ENCODE results near the gene UBE2S. TPM values are rescaled to one million over a fixed set of nuclear protein-coding genes. Genes with fewer than 3 reads are reported as not detected.

UBE2S gene
- total RNA-seq, 1 experiment from 2014 or later: 291 TPM

GRCh38 chr19:55358943-55359908 lies 48.4 kb downstream of the UBE2S start:
- Histone ChIP-seq H3K27me3 (ENCODE audit: low read length) (no peaks in the 10 kb centered on the region), H3K36me3 (ENCODE audit: insufficient read depth, low read length) (no peaks in the 10 kb centered on the region)

GRCh38 chr19:55358493-55358892 lies 49.1 kb downstream of the UBE2S start:
- Histone ChIP-seq H2AFZ (ENCODE audit: low read length) (no peak overlapping the region), H3K4me2 (ENCODE audit: low read depth, low read length, poor library complexity, severe bottlenecking) (no peak overlapping the region), H3K9me3 (ENCODE audit: low read length) (no peaks in the 10 kb centered on the region), H3K9ac (ENCODE audit: low read length) (no peak overlapping the region), H3K4me3 (ENCODE audit: low read length) (no peak overlapping the region), H3K27ac (ENCODE audit: low read length) (no peak overlapping the region), H3K4me1 (ENCODE audit: low read length) (no peaks in the 10 kb centered on the region), H3K36me3 (ENCODE audit: insufficient read depth, low read length) (no peaks in the 10 kb centered on the region), H3K9me2 (replicated peaks; ENCODE audit: insufficient read depth, low read length) (no peaks in the 10 kb centered on the region), H3K79me2 (ENCODE audit: low read length) (no peaks in the 10 kb centered on the region), H3K27me3 (ENCODE audit: low read length) (no peaks in the 10 kb centered on the region), H4K20me1 (ENCODE audit: insufficient read depth, low read depth, low read length) (no peaks in the 10 kb centered on the region)
- DNase-seq: no peak

More at GRCh38 chr19:55358943-55359908, 48.4 kb downstream of the UBE2S start:
- H3K27ac ChIP-seq (ENCODE audit: low read length): no peak overlapping the region
- H3K4me2 ChIP-seq (ENCODE audit: low read depth, low read length, poor library complexity, severe bottlenecking): no peak overlapping the region
- no peak overlapping the region for H3K4me3 ChIP-seq (ENCODE audit: low read length)
- no peaks in the 10 kb centered on the region for H3K4me1 ChIP-seq (ENCODE audit: low read length)
- H4K20me1 ChIP-seq (ENCODE audit: insufficient read depth, low read depth, low read length): no peaks in the 10 kb centered on the region
- no peaks in the 10 kb centered on the region for H3K9me2 ChIP-seq (replicated peaks; ENCODE audit: insufficient read depth, low read length)
- H3K9me3 ChIP-seq (ENCODE audit: low read length): no peaks in the 10 kb centered on the region
- H3K9ac ChIP-seq (ENCODE audit: low read length): no peak overlapping the region
- DNase-seq: no peak
- H2AFZ ChIP-seq (ENCODE audit: low read length): no peak overlapping the region
- no peaks in the 10 kb centered on the region for H3K79me2 ChIP-seq (ENCODE audit: low read length)

- Histone ChIP-seq H3K9ac (ENCODE audit: low read length) (no peak overlapping the region), H3K27me3 (ENCODE audit: low read length) (no peaks in the 10 kb centered on the region), H3K79me2 (ENCODE audit: low read length) (no peaks in the 10 kb centered on the region), H3K9me2 (replicated peaks; ENCODE audit: insufficient read depth, low read length) (no peaks in the 10 kb centered on the region), H3K9me3 (ENCODE audit: low read length) (no peaks in the 10 kb centered on the region), H2AFZ (ENCODE audit: low read length) (no peak overlapping the region), H3K4me3 (ENCODE audit: low read length) (no peak overlapping the region), H3K36me3 (ENCODE audit: insufficient read depth, low read length) (no peaks in the 10 kb centered on the region), H4K20me1 (ENCODE audit: insufficient read depth, low read depth, low read length) (no peaks in the 10 kb centered on the region; the same call in 1 of the 2 replicates), H3K27ac (ENCODE audit: low read length) (no peak overlapping the region), H3K4me1 (ENCODE audit: low read length) (no peaks in the 10 kb centered on the region), H3K4me2 (ENCODE audit: low read depth, low read length, poor library complexity, severe bottlenecking) (no peak overlapping the region)
- DNase-seq: no peak
Measured at GRCh38 chr19:55355213-55355821, 52.3 kb downstream of the UBE2S start.

- Histone ChIP-seq H3K27me3 (ENCODE audit: low read length) (no peaks in the 10 kb centered on the region), H3K27ac (ENCODE audit: low read length) (no peak within 1 kb of the TSS), H3K79me2 (ENCODE audit: low read length) (no peaks in the 10 kb centered on the region), H3K4me1 (ENCODE audit: low read length) (no peaks in the 10 kb centered on the region), H2AFZ (ENCODE audit: low read length) (no peak within 1 kb of the TSS), H3K36me3 (ENCODE audit: insufficient read depth, low read length) (no peaks in the 10 kb centered on the region), H3K4me3 (ENCODE audit: low read length) (no peak within 1 kb of the TSS), H4K20me1 (ENCODE audit: insufficient read depth, low read depth, low read length) (no peaks in the 10 kb centered on the region; the same call in 1 of the 2 replicates), H3K9ac (ENCODE audit: low read length) (no peak within 1 kb of the TSS), H3K9me2 (replicated peaks; ENCODE audit: insufficient read depth, low read length) (no peaks in the 10 kb centered on the region), H3K9me3 (ENCODE audit: low read length) (no peaks in the 10 kb centered on the region), H3K4me2 (ENCODE audit: low read depth, low read length, poor library complexity, severe bottlenecking) (no peak within 1 kb of the TSS)
- DNase-seq: no peak
Measured at GRCh38 chr19:55354698-55355212, 52.8 kb downstream of the UBE2S start, which contains the start of gene COX6B2. Gene COX6B2, minus strand, starts transcription at chr19:55354719. Its CDS starts 198 bp downstream, at chr19:55354521.

GRCh38 chr19:55353803-55354697 lies 53.5 kb downstream of the UBE2S start:
- no peaks in the 10 kb centered on the region for H3K27me3 ChIP-seq (ENCODE audit: low read length)
- no peak overlapping the region for H3K4me2 ChIP-seq (ENCODE audit: low read depth, low read length, poor library complexity, severe bottlenecking)
- H3K9me2 ChIP-seq (replicated peaks; ENCODE audit: insufficient read depth, low read length): no peaks in the 10 kb centered on the region
- no peak overlapping the region for H3K4me3 ChIP-seq (ENCODE audit: low read length)
- H3K4me1 ChIP-seq (ENCODE audit: low read length): no peaks in the 10 kb centered on the region
- DNase-seq: peak; percentile 65
- no peak overlapping the region for H2AFZ ChIP-seq (ENCODE audit: low read length)
- no peaks in the 10 kb centered on the region for H3K79me2 ChIP-seq (ENCODE audit: low read length)
- H3K36me3 ChIP-seq (ENCODE audit: insufficient read depth, low read length): no peaks in the 10 kb centered on the region
- H3K9me3 ChIP-seq (ENCODE audit: low read length): no peaks in the 10 kb centered on the region
- H4K20me1 ChIP-seq (ENCODE audit: insufficient read depth, low read depth, low read length): no peaks in the 10 kb centered on the region; the same call in 1 of the 2 replicates
- H3K27ac ChIP-seq (ENCODE audit: low read length): no peak overlapping the region
- no peak overlapping the region for H3K9ac ChIP-seq (ENCODE audit: low read length)

- no peak for DNase-seq
- Histone ChIP-seq H3K36me3 (ENCODE audit: insufficient read depth, low read length) (no peaks in the 10 kb centered on the region), H3K27me3 (ENCODE audit: low read length) (no peaks in the 10 kb centered on the region), H3K9ac (ENCODE audit: low read length) (no peak overlapping the region), H3K4me1 (ENCODE audit: low read length) (no peaks in the 10 kb centered on the region), H3K4me2 (ENCODE audit: low read depth, low read length, poor library complexity, severe bottlenecking) (no peak overlapping the region), H3K9me2 (replicated peaks; ENCODE audit: insufficient read depth, low read length) (no peaks in the 10 kb centered on the region), H3K27ac (ENCODE audit: low read length) (no peak overlapping the region), H2AFZ (ENCODE audit: low read length) (no peak overlapping the region), H4K20me1 (ENCODE audit: insufficient read depth, low read depth, low read length) (no peaks in the 10 kb centered on the region; the same call in 1 of the 2 replicates), H3K9me3 (ENCODE audit: low read length) (no peaks in the 10 kb centered on the region), H3K79me2 (ENCODE audit: low read length) (no peaks in the 10 kb centered on the region), H3K4me3 (ENCODE audit: low read length) (no peak overlapping the region)
Measured at GRCh38 chr19:55353356-55353802, 54.2 kb downstream of the UBE2S start.

- Histone ChIP-seq H4K20me1 (ENCODE audit: insufficient read depth, low read depth, low read length) (no peaks in the 10 kb centered on the region; the same call in 1 of the 2 replicates), H3K27ac (ENCODE audit: low read length) (no peak overlapping the region), H3K27me3 (ENCODE audit: low read length) (no peaks in the 10 kb centered on the region), H3K9me3 (ENCODE audit: low read length) (no peaks in the 10 kb centered on the region), H3K79me2 (ENCODE audit: low read length) (no peaks in the 10 kb centered on the region), H3K9me2 (replicated peaks; ENCODE audit: insufficient read depth, low read length) (no peaks in the 10 kb centered on the region), H3K4me1 (ENCODE audit: low read length) (no peaks in the 10 kb centered on the region), H3K4me2 (ENCODE audit: low read depth, low read length, poor library complexity, severe bottlenecking) (no peak overlapping the region), H3K9ac (ENCODE audit: low read length) (no peak overlapping the region), H2AFZ (ENCODE audit: low read length) (no peak overlapping the region), H3K4me3 (ENCODE audit: low read length) (no peak overlapping the region), H3K36me3 (ENCODE audit: insufficient read depth, low read length) (no peaks in the 10 kb centered on the region)
- DNase-seq: no peak
Measured at GRCh38 chr19:55352549-55353145, 54.9 kb downstream of the UBE2S start.

Measured in Karpas-422 (cell line).